Measurements from ENCODE around the gene DUSP7. TPM values are rescaled to one million over a fixed set of nuclear protein-coding genes. Genes with fewer than 3 reads are reported as not detected.

Gene DUSP7
- total RNA-seq, 6 experiments from 2014 or later: 31.7 to 43.3 (median 37.4) TPM

- peaks cover 11% of the 10 kb centered on the region for H3K36me3 Mint-ChIP-seq (ENCODE audit: low read depth)
- H3K9me3 Mint-ChIP-seq: no peaks in the 10 kb centered on the region
- H3K4me3 Mint-ChIP-seq: peak overlapping the region; percentile 37; the same call in 1 of the 2 replicates
- peak overlapping the region; percentile 98 for H3K27ac Mint-ChIP-seq
- TF ChIP-seq, protein P1, sequence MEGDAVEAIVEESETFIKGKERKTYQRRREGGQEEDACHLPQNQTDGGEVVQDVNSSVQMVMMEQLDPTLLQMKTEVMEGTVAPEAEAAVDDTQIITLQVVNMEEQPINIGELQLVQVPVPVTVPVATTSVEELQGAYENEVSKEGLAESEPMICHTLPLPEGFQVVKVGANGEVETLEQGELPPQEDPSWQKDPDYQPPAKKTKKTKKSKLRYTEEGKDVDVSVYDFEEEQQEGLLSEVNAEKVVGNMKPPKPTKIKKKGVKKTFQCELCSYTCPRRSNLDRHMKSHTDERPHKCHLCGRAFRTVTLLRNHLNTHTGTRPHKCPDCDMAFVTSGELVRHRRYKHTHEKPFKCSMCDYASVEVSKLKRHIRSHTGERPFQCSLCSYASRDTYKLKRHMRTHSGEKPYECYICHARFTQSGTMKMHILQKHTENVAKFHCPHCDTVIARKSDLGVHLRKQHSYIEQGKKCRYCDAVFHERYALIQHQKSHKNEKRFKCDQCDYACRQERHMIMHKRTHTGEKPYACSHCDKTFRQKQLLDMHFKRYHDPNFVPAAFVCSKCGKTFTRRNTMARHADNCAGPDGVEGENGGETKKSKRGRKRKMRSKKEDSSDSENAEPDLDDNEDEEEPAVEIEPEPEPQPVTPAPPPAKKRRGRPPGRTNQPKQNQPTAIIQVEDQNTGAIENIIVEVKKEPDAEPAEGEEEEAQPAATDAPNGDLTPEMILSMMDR (IDR thresholded peaks at IDR 0.05): no peak
- H3K27me3 Mint-ChIP-seq (ENCODE audit: insufficient read depth): no peaks in the 10 kb centered on the region; the same call in 1 of the 2 replicates
- peaks cover 72% of the 10 kb centered on the region for H3K4me1 Mint-ChIP-seq (ENCODE audit: low read depth)
- DNase-seq: no peak
These were observed 35.4 kb upstream of the DUSP7 start for GRCh38 chr3:52091586-52092270.

- no peaks in the 10 kb centered on the region; the same call in 1 of the 2 replicates for H3K27me3 Mint-ChIP-seq (ENCODE audit: insufficient read depth)
- H3K4me1 Mint-ChIP-seq (ENCODE audit: low read depth): peaks cover 72% of the 10 kb centered on the region
- H3K4me3 Mint-ChIP-seq: peak overlapping the region; percentile 37; the same call in 1 of the 2 replicates
- no peaks in the 10 kb centered on the region for H3K9me3 Mint-ChIP-seq
- no peak for DNase-seq
- peaks cover 11% of the 10 kb centered on the region for H3K36me3 Mint-ChIP-seq (ENCODE audit: low read depth)
- TF ChIP-seq, protein P1 (IDR thresholded peaks at IDR 0.05): no peak
- H3K27ac Mint-ChIP-seq: peak overlapping the region; percentile 98
These were observed 34.6 kb upstream of the DUSP7 start for GRCh38 chr3:52090933-52091468.

DNA sequence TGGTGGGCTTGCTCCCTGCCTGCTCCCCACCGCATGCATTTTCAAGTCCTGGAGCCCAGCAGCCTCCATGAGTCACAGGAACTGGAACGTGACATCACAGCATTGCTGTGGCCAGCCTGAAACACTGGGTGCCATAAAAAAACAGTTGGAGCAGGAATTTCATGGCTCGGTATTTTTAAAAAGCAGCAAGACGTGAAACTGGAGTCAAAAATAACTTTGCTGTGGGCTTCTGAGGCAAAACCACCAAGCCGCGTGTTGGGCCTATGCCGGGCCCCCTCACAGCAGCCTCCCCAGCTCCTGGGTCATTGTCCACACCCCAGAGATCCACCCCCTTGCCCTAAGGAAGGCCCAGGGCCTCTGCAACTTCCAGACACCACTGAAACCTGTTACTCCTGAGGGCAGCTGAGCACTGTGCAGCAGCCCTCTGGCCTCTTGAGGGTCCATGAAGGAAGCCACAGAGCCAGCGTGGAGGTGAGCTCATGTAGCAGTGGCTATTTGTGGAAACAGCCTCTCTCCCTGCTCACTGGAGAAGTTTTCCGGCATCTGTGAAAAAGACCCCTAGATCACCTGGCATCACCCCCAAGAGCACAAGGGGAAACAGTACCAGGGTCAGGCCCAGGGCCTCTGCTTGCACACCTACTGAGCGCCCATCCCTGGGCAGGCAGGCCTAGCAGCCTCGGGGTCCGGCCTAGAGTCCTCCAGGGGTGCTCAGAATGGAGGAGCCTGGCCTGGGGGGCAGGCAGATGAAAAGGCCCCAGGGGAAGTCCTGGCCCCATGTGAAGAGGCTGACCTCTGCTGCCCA is 34.0 kb upstream of the DUSP7 start:
- TF ChIP-seq, protein P1 (IDR thresholded peaks at IDR 0.05): no peak
- Mint-ChIP-seq H3K9me3 (no peaks in the 10 kb centered on the region), H3K4me3 (peak overlapping the region; percentile 60), H3K4me1 (ENCODE audit: low read depth) (peaks cover 72% of the 10 kb centered on the region), H3K36me3 (ENCODE audit: low read depth) (peaks cover 11% of the 10 kb centered on the region), H3K27me3 (ENCODE audit: insufficient read depth) (no peaks in the 10 kb centered on the region; the same call in 1 of the 2 replicates), H3K27ac (peak overlapping the region; percentile 98)
- DNase-seq: peak; percentile 89

DNA sequence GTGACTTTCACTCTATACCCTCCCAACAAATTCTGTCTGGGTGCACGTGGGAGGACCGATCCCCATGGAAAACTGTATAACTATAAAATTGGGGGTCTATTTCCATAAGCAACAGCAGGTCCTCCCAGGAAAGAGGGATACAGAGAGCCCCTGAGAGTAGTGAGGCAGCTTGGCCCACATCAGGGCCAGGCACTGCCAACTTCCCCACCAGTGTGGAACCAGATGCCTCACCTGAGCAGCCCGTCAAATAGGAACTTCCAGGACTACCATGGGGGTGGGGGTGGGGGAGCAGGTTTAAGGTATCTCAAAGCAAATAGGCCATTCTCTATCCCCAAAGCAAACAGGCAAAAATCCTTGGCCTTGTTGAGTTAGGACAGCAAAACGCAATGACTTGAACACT is 33.3 kb upstream of the DUSP7 start:
- Mint-ChIP-seq H3K27ac (peak overlapping the region; percentile 98), H3K4me3 (peak overlapping the region; percentile 60), H3K9me3 (no peaks in the 10 kb centered on the region), H3K36me3 (ENCODE audit: low read depth) (peaks cover 11% of the 10 kb centered on the region), H3K4me1 (ENCODE audit: low read depth) (peaks cover 71% of the 10 kb centered on the region), H3K27me3 (ENCODE audit: insufficient read depth) (no peaks in the 10 kb centered on the region; the same call in 1 of the 2 replicates)
- no peak for DNase-seq
- TF ChIP-seq, protein P1 (IDR thresholded peaks at IDR 0.05): no peak

DNA sequence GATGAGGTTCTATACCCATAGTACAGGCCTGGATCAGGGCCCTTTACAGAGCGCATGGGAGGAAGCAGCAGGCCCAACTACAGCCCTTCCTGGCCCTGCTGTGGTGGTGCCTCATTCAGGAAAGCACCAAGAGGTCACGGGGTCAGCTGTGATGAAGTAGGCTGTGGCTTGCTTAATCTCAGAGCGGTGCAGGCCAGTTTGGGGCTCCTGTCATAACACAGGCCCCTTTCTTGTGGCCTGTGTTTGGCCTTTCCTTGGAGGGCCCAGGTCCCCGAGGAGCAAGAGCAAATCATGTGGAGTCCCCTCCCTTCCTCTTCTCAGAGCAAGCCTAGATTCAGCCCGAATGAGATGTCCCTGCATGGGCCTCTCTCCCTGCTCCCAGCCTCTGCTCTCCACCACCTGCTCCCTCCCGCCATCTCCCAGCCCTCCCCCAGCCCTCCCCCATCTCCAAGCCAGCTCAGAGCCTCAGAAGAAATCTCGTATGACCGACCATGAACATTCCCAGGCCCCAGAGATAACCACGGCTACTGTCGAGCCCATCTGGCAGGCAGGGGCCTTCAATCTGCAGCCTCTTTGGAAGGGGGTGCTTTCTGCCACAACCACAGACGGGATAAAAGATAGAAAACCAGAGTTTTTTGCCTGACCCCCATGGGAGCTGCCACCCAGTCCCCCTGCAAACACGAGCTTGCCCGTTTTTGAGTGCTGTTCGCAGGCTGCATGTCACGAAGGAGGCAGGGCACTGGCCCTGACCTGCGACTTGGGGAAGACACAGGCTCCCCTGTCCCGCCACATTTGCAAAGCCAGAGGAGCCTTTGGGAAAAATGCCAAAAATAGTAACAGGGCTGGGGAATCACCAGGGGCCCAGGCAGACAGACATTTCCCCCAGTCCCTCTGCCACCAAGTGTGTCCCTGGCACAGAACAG is 32.3 kb upstream of the DUSP7 start:
- Mint-ChIP-seq H3K9me3 (no peaks in the 10 kb centered on the region), H3K27me3 (ENCODE audit: insufficient read depth) (no peaks in the 10 kb centered on the region; the same call in 1 of the 2 replicates), H3K4me3 (0 out of 2 replicates have a peak overlapping the region, but pooled peaks have one; percentile 20), H3K36me3 (ENCODE audit: low read depth) (peaks cover 7% of the 10 kb centered on the region; the same call in 1 of the 2 replicates), H3K4me1 (ENCODE audit: low read depth) (peaks cover 61% of the 10 kb centered on the region), H3K27ac (peak overlapping the region; percentile 98)
- TF ChIP-seq, protein P1 (IDR thresholded peaks at IDR 0.05): no peak
- peak; percentile 52 for DNase-seq

Data from HFFc6 (cell line).